ENCODE data around the gene PRR32. TPM values are rescaled to one million over a fixed set of nuclear protein-coding genes. Genes with fewer than 3 reads are reported as not detected.

The PRR32 gene
- total RNA-seq, 1 experiment from 2014 or later = not detected

GRCh38 chrX:126824338-126825007 is 4.9 kb downstream of the PRR32 start (continued):
- no peak for TF ChIP-seq REST (IDR thresholded peaks at IDR 0.05; ENCODE audit: low read depth)
- no peak for TF ChIP-seq ZNF274 (IDR thresholded peaks at IDR 0.05; ENCODE audit: low read depth, low read length)
- TF ChIP-seq ELF1 (IDR thresholded peaks at IDR 0.05; ENCODE audit: borderline replicate concordance, low read depth) = no peak
- no peak for TF ChIP-seq EZH2 (IDR thresholded peaks at IDR 0.05)

GRCh38 chrX:126825566-126826193 is 6.2 kb downstream of the PRR32 start:
- no peak overlapping the region for H3K4me2 ChIP-seq (ENCODE audit: low read length)
- H3K79me2 ChIP-seq (ENCODE audit: insufficient read depth, low read length) = no peaks in the 10 kb centered on the region
- no peaks in the 10 kb centered on the region for H3K36me3 ChIP-seq (ENCODE audit: control insufficient read depth in 1 of 2, insufficient read depth in 2 of 2, low read length in 2 of 2)
- H2AFZ ChIP-seq (ENCODE audit: low read depth, low read length, poor library complexity, severe bottlenecking) = no peak overlapping the region
- H3K4me3 ChIP-seq (replicated peaks in 1 of 2; ENCODE audit: low read depth in 1 of 2, low read length in 2 of 2) = no peak overlapping the region
- H3K9me3 ChIP-seq (ENCODE audit: control insufficient read depth in 1 of 2, insufficient read depth in 1 of 2, low read depth in 1 of 2, low read length in 2 of 2) = no peaks in the 10 kb centered on the region
- H3K4me1 ChIP-seq (ENCODE audit: control insufficient read depth in 1 of 2, insufficient read depth in 2 of 2, low read length in 2 of 2) = no peaks in the 10 kb centered on the region
- H4K20me1 ChIP-seq (ENCODE audit: insufficient read depth) = no peaks in the 10 kb centered on the region
- no peaks in the 10 kb centered on the region for H3K9me2 ChIP-seq (ENCODE audit: insufficient read depth)
- ChIA-PET CTCF (no interaction called here), RAD21 (ENCODE audit: low non-redundant PET in 1 of 2, low total read pairs in 2 of 2, uncharacterized antibody in 2 of 2, unreplicated experiment in 2 of 2) (no interaction called here), POLR2A (no interaction called here)
- DNase-seq (ENCODE audit: low read depth, low spot score) = no peak
- no peak for ATAC-seq
- TF ChIP-seq YY1 (IDR thresholded peaks at IDR 0.05; ENCODE audit: extremely low read depth, insufficient replicate concordance, low read depth, low read length) (no peak), ZNF274 (IDR thresholded peaks at IDR 0.05; ENCODE audit: low read depth, low read length) (no peak), EZH2phosphoT487 (IDR thresholded peaks at IDR 0.05; ENCODE audit: borderline replicate concordance) (no peak), ZBTB33 (IDR thresholded peaks at IDR 0.05; ENCODE audit: extremely low read depth, insufficient replicate concordance, low read length) (no peak), CEBPB (IDR thresholded peaks at IDR 0.05; ENCODE audit: low read depth) (no peak), POLR2AphosphoS5 (IDR thresholded peaks at IDR 0.05; ENCODE audit: low read depth, low read length) (no peak), SIN3A (IDR thresholded peaks at IDR 0.05; ENCODE audit: low read depth) (no peak), TCF7L2 (IDR thresholded peaks at IDR 0.05; ENCODE audit: borderline replicate concordance, extremely low read depth, insufficient read depth, insufficient read length) (no peak), EGR1 (IDR thresholded peaks at IDR 0.05; ENCODE audit: low read depth) (no peak), FOSL1 (IDR thresholded peaks at IDR 0.05; ENCODE audit: low read depth) (no peak), EZH2 (IDR thresholded peaks at IDR 0.05) (no peak), POLR2A (IDR thresholded peaks at IDR 0.05; ENCODE audit: borderline replicate concordance, extremely low read depth, insufficient read depth, insufficient read length) (no peak), RAD21 (IDR thresholded peaks at IDR 0.05; ENCODE audit: low read depth) (no peak), ELF1 (IDR thresholded peaks at IDR 0.05; ENCODE audit: borderline replicate concordance, low read depth) (no peak), CTCF (IDR thresholded peaks at IDR 0.05 in 2 of 3, conservative IDR thresholded peaks at IDR 0.05 in 1 of 3; ENCODE audit: borderline replicate concordance in 1 of 3, insufficient read depth in 1 of 3, low read depth in 2 of 3, low read length in 2 of 3) (no peak)
- no peak overlapping the region for H3K27ac ChIP-seq (ENCODE audit: low read depth, low read length)
- BruUV-seq (replicated peaks) = no TSS peak
- H3K27me3 ChIP-seq (ENCODE audit: insufficient read depth, low read length) = no peaks in the 10 kb centered on the region
- no peak overlapping the region for H3K9ac ChIP-seq (ENCODE audit: low read length)
- intact Hi-C loops (cut with micrococcal nuclease) = no loop called here
